GM19035 (cell line): Measurements from ENCODE around the gene CBY1.

Experiments
- ATAC-seq: cut with Tn5 transposase; IDR thresholded peaks from one replicate; pipeline ENCODE4 v1.9.1; 2021; ENCODE audit not compliant: unreplicated experiment

CBY1 gene

GRCh38 chr22:38721551-38721950, 65.1 kb downstream of the CBY1 start:
- no peak for ATAC-seq
